ENCODE results near the gene CHRNB1.

The CHRNB1 gene

GRCh38 chr17:7486181-7486580 lies 41.3 kb downstream of the CHRNB1 start:
- DNase-seq, result no peak

GRCh38 chr17:7490144-7490543 lies 45.3 kb downstream of the CHRNB1 start:
- no peak for DNase-seq

- no peak for DNase-seq
Observed at GRCh38 chr17:7491583-7491982, 46.7 kb downstream of the CHRNB1 start.

DNA sequence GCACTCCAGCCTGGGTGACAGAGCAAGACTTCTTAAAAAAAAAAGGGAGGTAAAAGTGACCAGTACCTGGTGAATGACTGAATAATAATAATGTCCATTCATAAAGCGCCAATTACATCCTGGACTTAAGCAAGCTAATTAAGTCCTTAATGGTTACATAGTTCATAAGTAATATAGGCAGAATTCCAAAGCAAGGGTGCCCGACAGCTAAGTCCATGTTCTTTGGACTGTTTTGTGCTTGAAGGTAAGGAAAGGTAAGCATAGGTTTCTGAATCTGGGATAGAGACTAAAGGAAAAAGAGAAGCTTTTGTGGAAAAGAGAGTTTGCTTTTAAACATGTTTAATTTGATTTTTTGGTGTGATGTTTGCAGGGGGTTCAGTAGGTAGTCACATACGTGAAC lies 49.1 kb downstream of the CHRNB1 start:
- DNase-seq, result no peak

GRCh38 chr17:7495906-7496434 lies 51.1 kb downstream of the CHRNB1 start:
- no peak for DNase-seq

GRCh38 chr17:7496470-7497183 lies 51.8 kb downstream of the CHRNB1 start:
- DNase-seq, result no peak

GRCh38 chr17:7497228-7497627 lies 52.4 kb downstream of the CHRNB1 start:
- DNase-seq, result no peak

DNA sequence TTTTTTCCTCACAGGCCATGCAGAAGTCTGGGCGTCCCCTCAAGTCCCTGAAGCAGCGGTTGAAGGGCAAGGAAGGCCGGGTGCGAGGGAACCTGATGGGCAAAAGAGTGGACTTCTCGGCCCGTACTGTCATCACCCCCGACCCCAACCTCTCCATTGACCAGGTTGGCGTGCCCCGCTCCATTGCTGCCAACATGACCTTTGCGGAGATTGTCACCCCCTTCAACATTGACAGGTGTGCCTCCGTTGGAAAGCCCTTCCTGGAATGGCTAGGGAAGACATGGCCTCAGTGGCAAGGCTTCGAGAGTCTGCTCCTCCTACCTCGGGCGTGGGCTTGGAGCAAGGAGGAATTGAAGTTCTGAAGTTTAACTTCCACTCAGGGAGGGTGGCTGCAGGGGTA lies 52.8 kb downstream of the CHRNB1 start:
- no peak for DNase-seq

DNA sequence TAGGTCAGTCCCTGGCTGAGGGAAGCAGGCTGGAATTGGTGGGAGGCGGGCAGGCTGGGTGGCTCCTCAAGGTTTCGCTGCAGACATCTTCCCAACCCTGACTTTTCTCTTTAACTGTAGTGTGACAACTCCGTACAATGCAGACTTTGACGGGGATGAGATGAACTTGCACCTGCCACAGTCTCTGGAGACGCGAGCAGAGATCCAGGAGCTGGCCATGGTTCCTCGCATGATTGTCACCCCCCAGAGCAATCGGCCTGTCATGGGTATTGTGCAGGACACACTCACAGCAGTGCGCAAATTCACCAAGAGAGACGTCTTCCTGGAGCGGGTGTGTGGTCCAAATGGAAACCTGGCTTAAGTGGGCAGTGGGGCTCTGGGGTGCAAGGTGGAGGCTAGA lies 54.3 kb downstream of the CHRNB1 start:
- DNase-seq, result no peak

DNA sequence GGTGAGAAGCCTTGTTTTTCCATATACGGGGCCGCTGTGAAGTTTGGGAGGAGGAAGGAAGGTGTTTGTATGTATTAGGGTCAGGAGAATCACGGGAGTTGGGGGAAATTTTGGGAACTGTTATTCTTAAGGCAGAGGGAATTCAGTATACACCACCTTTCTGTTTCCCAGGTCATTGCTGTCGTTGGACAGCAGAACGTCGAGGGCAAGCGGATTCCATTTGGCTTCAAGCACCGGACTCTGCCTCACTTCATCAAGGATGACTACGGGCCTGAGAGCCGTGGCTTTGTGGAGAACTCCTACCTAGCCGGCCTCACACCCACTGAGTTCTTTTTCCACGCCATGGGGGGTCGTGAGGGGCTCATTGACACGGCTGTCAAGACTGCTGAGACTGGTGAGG lies 56.9 kb downstream of the CHRNB1 start:
- DNase-seq, result no peak

GRCh38 chr17:7502171-7502847 lies 57.4 kb downstream of the CHRNB1 start:
- DNase-seq, result no peak

GRCh38 chr17:7502987-7503386 lies 58.1 kb downstream of the CHRNB1 start:
- DNase-seq, result peak; percentile 15 to 27

- DNase-seq, result no peak
Observed at GRCh38 chr17:7503521-7503920, 58.7 kb downstream of the CHRNB1 start.

All from SHP77 (cell line).